Pancreas (tissue), 10 donors: ENCODE results near the gene ZBTB20. TPM values are rescaled to one million over a fixed set of nuclear protein-coding genes. Genes with fewer than 3 reads are reported as not detected.

Experiments
- ATAC-seq, 4 donors: fragments of 200-7000 bp; cut with Tn5 transposase; one replicate each; pipeline versions ENCODE4 v1.8.0 to v1.9.1; 2020; ENCODE audit warnings: mild to moderate bottlenecking in 4 of 4, moderate library complexity in 4 of 4
- DNase-seq, 6 donors: peaks; one replicate each; pipeline ENCODE4 v3.0.0-alpha.2; 2020
- FAIRE-seq: peaks from 2 replicates; lab custom pipeline; 2012; peaks lifted over from hg19 to GRCh38; lab: Jason Lieb, UNC
- H3K27ac ChIP-seq, 4 donors: fragments of 200-600 bp; sonication (generic); 1 replicate in 3 of 4; 2 replicates in 1 of 4; pipeline versions ENCODE4 v1.5.0 to v1.8.0; 2020
- H3K27me3 ChIP-seq, 4 donors: fragments of 200-600 bp; one replicate each; pipeline ENCODE4 v1.8.0; 2021
- H3K36me3 ChIP-seq, 3 donors: fragments of 200-600 bp; sonication (generic) in 1 of 3; one replicate each; pipeline versions ENCODE4 v1.5.0 to v1.8.0; 2020 to 2021
- H3K4me1 ChIP-seq, 3 donors: fragments of 200-600 bp; one replicate each; pipeline ENCODE4 v1.8.0; 2021
- H3K4me3 ChIP-seq, 4 donors: fragments of 200-600 bp; sonication (generic) in 2 of 4; one replicate each; pipeline versions ENCODE4 v1.5.0 to v1.8.0; 2020 to 2021
- H3K9me3 ChIP-seq, 4 donors: fragments of 200-600 bp; one replicate each; pipeline ENCODE4 v1.8.0; 2021
- CTCF ChIP-seq, 4 donors: fragments of 200-600 bp; sonication (generic) in 3 of 4; IDR thresholded peaks; one replicate each; pipeline versions ENCODE4 v1.5.0 to v1.8.0; 2021; ENCODE audit warnings: antibody characterized with exemption in 4 of 4
- WGBS, 2 donors: extraction: QIAGEN DNeasy Blood & Tissue Kit; methylation state at CpG; one replicate each; pipeline ENCODE4 v1.1.7; 2013; 5-methylcytosine and 5-hydroxymethylcytosine counted together
- intact Hi-C, 3 donors: fragments of 100-400 bp; cut with DNase I; formaldehyde crosslinking; loops; one replicate each; pipeline versions ENCODE4 v1.11.1 to v1.14.2; 2022
- polyA plus RNA-seq, 2 donors: library from polyadenylated mRNA; stranded (reverse); fragments of 200-250 nt; gene quantifications; one replicate each; pipeline ENCODE4 v1.2.3, GENCODE V29; 2013
- total RNA-seq, 6 donors: library from RNA; stranded (reverse); fragmentation: NEBNext Ultra II Directional in 4 of 6; extraction: Animal tissue kit (Norgen Biotek cat#: 25700) in 4 of 6; gene quantifications; one replicate each; pipeline versions ENCODE4 v1.2.1 to v1.2.4, GENCODE V29; 2021 to 2023
- donor health status: healthy with polysubstance abuse.
- donor health status: DM: no; HTN: no; CAD: no; lungs with moderate emphysema.
- donor health status: DM: no; HTN: no; CAD: no.
- donor health status: control.
- donor health status: control.
- donor health status: Bipolar disorder and iron deficiency.
- donor health status: DM: yes; HTN: yes; CAD: no.
- donor health status: DM: no; HTN: no; CAD: no.
- donor health status: DM: no; HTN: no; CAD: no.
- donor health status: DM: yes; HTN: yes; CAD: no.

Gene ZBTB20
- total and polyA plus RNA-seq, 8 donors, result 1.3 to 81.5 (median 43.7) TPM

- ATAC-seq (peak in 1 of 4 donors; percentile 32), FAIRE-seq (no peak)
- no peak overlapping the region for H3K27ac ChIP-seq
Measured at GRCh38 chr3:115022835-115023398, 124.2 kb downstream of the ZBTB20 start.

GRCh38 chr3:115022199-115022598 is 124.9 kb downstream of the ZBTB20 start:
- Histone ChIP-seq H3K27me3 (no peaks in the 10 kb centered on the region), H3K36me3 (no peaks in the 10 kb centered on the region), H3K27ac (no peak overlapping the region), H3K4me3 (no peak overlapping the region), H3K9me3 (no peaks in the 10 kb centered on the region), H3K4me1 (peaks cover 0 to 6% (median 0%) of the 10 kb centered on the region in 3 donors)
- DNase-seq (no peak), ATAC-seq (peak in 2 of 4 donors; percentile 16 to 44), FAIRE-seq (peak; percentile 92)
- TF ChIP-seq CTCF (IDR thresholded peaks at IDR 0.05), result no peak
- WGBS, 2 donors, result 52 to 57% methylated on average over 2 of the region's 2 CpGs
- intact Hi-C loops, result no loop called here

More at GRCh38 chr3:115022835-115023398, 124.2 kb downstream of the ZBTB20 start:
- H3K27me3 ChIP-seq, result no peaks in the 10 kb centered on the region
- 96 to 98% methylated on average over 1 of the region's 1 CpG for WGBS, 2 donors
- no peak overlapping the region for H3K4me3 ChIP-seq
- H3K4me1 ChIP-seq, result peaks cover 0 to 6% (median 0%) of the 10 kb centered on the region in 3 donors
- no peaks in the 10 kb centered on the region for H3K9me3 ChIP-seq
- intact Hi-C loops, result no loop called here
- DNase-seq, result no peak
- no peak for TF ChIP-seq CTCF (IDR thresholded peaks at IDR 0.05)
- no peaks in the 10 kb centered on the region for H3K36me3 ChIP-seq

DNA sequence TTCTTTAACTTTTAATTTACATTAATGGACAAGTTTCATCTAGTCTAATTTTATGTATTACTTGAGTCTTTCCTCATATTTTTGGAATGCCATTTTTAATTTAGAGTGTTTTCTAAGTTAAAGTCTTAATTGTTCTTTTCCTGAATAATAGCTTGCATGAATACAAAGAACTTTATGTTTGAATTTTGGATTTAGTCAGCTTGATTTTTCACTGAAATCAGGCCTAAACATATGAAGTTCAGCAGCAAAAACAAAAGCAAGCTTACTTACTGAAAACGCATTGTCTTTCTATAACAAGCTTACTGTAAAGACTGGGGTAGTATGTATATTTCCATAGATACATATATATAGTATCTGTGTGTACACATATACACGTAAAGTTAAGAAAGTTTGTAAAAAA is 126.0 kb downstream of the ZBTB20 start:
- Histone ChIP-seq H3K9me3 (no peaks in the 10 kb centered on the region), H3K27me3 (no peaks in the 10 kb centered on the region), H3K27ac (no peak overlapping the region), H3K4me1 (peaks cover 0 to 6% (median 0%) of the 10 kb centered on the region in 3 donors), H3K4me3 (no peak overlapping the region), H3K36me3 (no peaks in the 10 kb centered on the region)
- FAIRE-seq, result peak; percentile 17
- intact Hi-C loops, result no loop called here
- TF ChIP-seq CTCF (IDR thresholded peaks at IDR 0.05), result no peak
- DNase-seq, result no peak
- 97 to 99% methylated on average over 2 of the region's 2 CpGs for WGBS, 2 donors
- no peak for ATAC-seq

- intact Hi-C loops, result no loop called here
- WGBS, 2 donors, result 88 to 90% methylated on average over 1 of the region's 1 CpG
- no peak overlapping the region for H3K4me3 ChIP-seq
Measured at GRCh38 chr3:115019900-115020299, 127.2 kb downstream of the ZBTB20 start.

More at GRCh38 chr3:115019900-115020299, 127.2 kb downstream of the ZBTB20 start:
- ATAC-seq (peak in 1 of 4 donors; percentile 28), DNase-seq (no peak), FAIRE-seq (no peak)
- Histone ChIP-seq H3K36me3 (no peaks in the 10 kb centered on the region), H3K9me3 (no peaks in the 10 kb centered on the region), H3K27me3 (no peaks in the 10 kb centered on the region), H3K27ac (no peak overlapping the region), H3K4me1 (peaks cover 0 to 6% (median 0%) of the 10 kb centered on the region in 3 donors)
- no peak for TF ChIP-seq CTCF (IDR thresholded peaks at IDR 0.05)
